Fibroblast of gingiva (primary cell): Measurements from ENCODE around the gene SHANK2.

Source experiments
- DNase-seq: peaks from one replicate; pipeline ENCODE4 v3.0.0-alpha.2; 2011; ENCODE audit warnings: low read depth

Gene SHANK2

GRCh38 chr11:71269603-71270511, 17.5 kb upstream of the SHANK2 start:
- DNase-seq, result no peak

- no peak for DNase-seq
These were observed 16.4 kb upstream of the SHANK2 start for GRCh38 chr11:71268706-71269321.

GRCh38 chr11:71267807-71268421, 15.5 kb upstream of the SHANK2 start:
- no peak for DNase-seq

GRCh38 chr11:71266114-71266833, 13.9 kb upstream of the SHANK2 start:
- DNase-seq, result no peak

GRCh38 chr11:71265559-71266092, 13.2 kb upstream of the SHANK2 start:
- DNase-seq, result no peak

- no peak for DNase-seq
These were observed 11.0 kb upstream of the SHANK2 start for GRCh38 chr11:71263386-71263785.

GRCh38 chr11:71255800-71256479, 3.6 kb upstream of the SHANK2 start:
- no peak for DNase-seq

GRCh38 chr11:71255323-71255722, 2.9 kb upstream of the SHANK2 start:
- DNase-seq, result no peak

GRCh38 chr11:71253794-71254193, 1.4 kb upstream of the SHANK2 start:
- no peak for DNase-seq

GRCh38 chr11:71252770-71253730, 673 bp upstream of the SHANK2 start:
- DNase-seq, result peak; percentile 77

- DNase-seq, result peak; percentile 23
These were observed 562 bp downstream of the SHANK2 start for GRCh38 chr11:71251761-71252268.

GRCh38 chr11:71251151-71251721, 1.1 kb downstream of the SHANK2 start:
- DNase-seq, result peak; percentile 21

- no peak for DNase-seq
These were observed 1.7 kb downstream of the SHANK2 start for GRCh38 chr11:71250523-71251150.

GRCh38 chr11:71249301-71249700, 3.1 kb downstream of the SHANK2 start:
- DNase-seq, result no peak

- no peak for DNase-seq
These were observed 3.7 kb downstream of the SHANK2 start for GRCh38 chr11:71248656-71249055.

GRCh38 chr11:71248251-71248570, 4.2 kb downstream of the SHANK2 start:
- no peak for DNase-seq

GRCh38 chr11:71247551-71248250, 4.7 kb downstream of the SHANK2 start:
- DNase-seq, result peak; percentile 37

GRCh38 chr11:71246559-71246958, 5.8 kb downstream of the SHANK2 start:
- DNase-seq, result no peak
